ENCODE measurements around the gene ALDH6A1.
A peak's percentile ranks its signal among the peaks of the same experiment; 100 is the strongest.

Gene ALDH6A1

GRCh38 chr14:74048281-74048680 lies 36.0 kb downstream of the ALDH6A1 start:
- DNase-seq: no peak

GRCh38 chr14:74045522-74045921 lies 38.7 kb downstream of the ALDH6A1 start:
- DNase-seq: no peak

GRCh38 chr14:74042296-74042695 lies 42.0 kb downstream of the ALDH6A1 start:
- DNase-seq: no peak

GRCh38 chr14:74038020-74038859 lies 46.0 kb downstream of the ALDH6A1 start:
- DNase-seq: no peak

GRCh38 chr14:74035556-74035955 lies 48.7 kb downstream of the ALDH6A1 start:
- no peak for DNase-seq

- DNase-seq: no peak
Observed at GRCh38 chr14:74034572-74034971, 49.7 kb downstream of the ALDH6A1 start.

- no peak for DNase-seq
Observed at GRCh38 chr14:74029136-74029535, 55.1 kb downstream of the ALDH6A1 start.

- DNase-seq: no peak
Observed at GRCh38 chr14:74022346-74022745, 61.9 kb downstream of the ALDH6A1 start.

GRCh38 chr14:74019408-74020137 lies 64.7 kb downstream of the ALDH6A1 start:
- no peak for DNase-seq

GRCh38 chr14:74018586-74019407 lies 65.5 kb downstream of the ALDH6A1 start, which contains the start of the genes BBOF1 and ENTPD5:
Gene BBOF1 (plus strand): TSS chr14:74019349. CDS start chr14:74019479, 130 bp downstream.
Gene ENTPD5 (minus strand): TSS chr14:74019288. CDS start chr14:73988102, 31,186 bp downstream.
- DNase-seq: peak; percentile 96

GRCh38 chr14:74018174-74018585 lies 66.1 kb downstream of the ALDH6A1 start:
- DNase-seq: no peak

- no peak for DNase-seq
Observed at GRCh38 chr14:74015963-74016362, 68.3 kb downstream of the ALDH6A1 start.

GRCh38 chr14:74015176-74015575 lies 69.1 kb downstream of the ALDH6A1 start:
- no peak for DNase-seq

GRCh38 chr14:74014299-74014698 lies 70.0 kb downstream of the ALDH6A1 start:
- no peak for DNase-seq

- no peak for DNase-seq
Observed at GRCh38 chr14:74008843-74009499, 75.3 kb downstream of the ALDH6A1 start.

Measured in 8988T (cell line).